T-helper 17 cell (primary cell): ENCODE results near the gene HEY2. TPM values are rescaled to one million over a fixed set of nuclear protein-coding genes. Genes with fewer than 3 reads are reported as not detected.

Experiments
- ATAC-seq: fragments of 150-1000 bp; cut with Tn5 transposase; 2 replicates; pipeline ENCODE4 v1.10.0; 2021; ENCODE audit warnings: mild to moderate bottlenecking, moderate library complexity
- DNase-seq, 3 donors: peaks; one replicate each; pipeline versions ENCODE4 v3.0.0 to v3.0.0-alpha.2; 2020 to 2021
- H3K9me3 ChIP-seq: one replicate; pipeline ENCODE4 v1.7.0; 2013; ENCODE audit warnings: low read length, mild to moderate bottlenecking; ENCODE audit not compliant: control insufficient read depth, poor library complexity, severe bottlenecking
- H3K27ac Mint-ChIP-seq: one replicate; pipeline ENCODE4 v1.8.0; 2022; ENCODE audit warnings: mild to moderate bottlenecking, moderate library complexity, mixed read lengths
- H3K27me3 Mint-ChIP-seq: one replicate; pipeline ENCODE4 v1.8.0; 2022; ENCODE audit warnings: mixed read lengths
- H3K36me3 Mint-ChIP-seq: one replicate; pipeline ENCODE4 v1.8.0; 2022; ENCODE audit warnings: low read depth, mixed read lengths
- H3K4me1 Mint-ChIP-seq: one replicate; pipeline ENCODE4 v1.8.0; 2022; ENCODE audit warnings: mild to moderate bottlenecking, mixed read lengths
- H3K4me3 Mint-ChIP-seq: one replicate; pipeline ENCODE4 v1.8.0; 2022; ENCODE audit warnings: mild to moderate bottlenecking, moderate library complexity, mixed read lengths
- total RNA-seq, 4 donors: library from RNA in 2 of 4; stranded (reverse) in 2 of 4; gene quantifications; one replicate each; pipeline ENCODE4 v1.2.3 and lab custom pipeline; 2022 to 2026

HEY2 gene
- total RNA-seq, 2 donors from 2014 or later, result 0.23 TPM; not detected in 1

GRCh38 chr6:125747589-125748405, 1.6 kb upstream of the HEY2 start:
- H3K4me1 Mint-ChIP-seq, result peaks cover 31% of the 10 kb centered on the region

GRCh38 chr6:125748406-125749172, 843 bp upstream of the HEY2 start:
- Mint-ChIP-seq H3K27ac (no peak overlapping the region), H3K4me1 (peaks cover 31% of the 10 kb centered on the region), H3K27me3 (peaks cover 56% of the 10 kb centered on the region), H3K36me3 (peaks cover 6% of the 10 kb centered on the region), H3K4me3 (peak overlapping the region; percentile 92)
- no peak for ATAC-seq
- DNase-seq, result no peak
- no peaks in the 10 kb centered on the region for H3K9me3 ChIP-seq

More at GRCh38 chr6:125747589-125748405, 1.6 kb upstream of the HEY2 start:
- Mint-ChIP-seq H3K27me3 (peaks cover 53% of the 10 kb centered on the region), H3K36me3 (peaks cover 6% of the 10 kb centered on the region), H3K27ac (no peak overlapping the region), H3K4me3 (peak overlapping the region; percentile 92)
- no peaks in the 10 kb centered on the region for H3K9me3 ChIP-seq
- ATAC-seq (peak; percentile 4), DNase-seq (peak in 1 of 3 donors; percentile 19)

DNA sequence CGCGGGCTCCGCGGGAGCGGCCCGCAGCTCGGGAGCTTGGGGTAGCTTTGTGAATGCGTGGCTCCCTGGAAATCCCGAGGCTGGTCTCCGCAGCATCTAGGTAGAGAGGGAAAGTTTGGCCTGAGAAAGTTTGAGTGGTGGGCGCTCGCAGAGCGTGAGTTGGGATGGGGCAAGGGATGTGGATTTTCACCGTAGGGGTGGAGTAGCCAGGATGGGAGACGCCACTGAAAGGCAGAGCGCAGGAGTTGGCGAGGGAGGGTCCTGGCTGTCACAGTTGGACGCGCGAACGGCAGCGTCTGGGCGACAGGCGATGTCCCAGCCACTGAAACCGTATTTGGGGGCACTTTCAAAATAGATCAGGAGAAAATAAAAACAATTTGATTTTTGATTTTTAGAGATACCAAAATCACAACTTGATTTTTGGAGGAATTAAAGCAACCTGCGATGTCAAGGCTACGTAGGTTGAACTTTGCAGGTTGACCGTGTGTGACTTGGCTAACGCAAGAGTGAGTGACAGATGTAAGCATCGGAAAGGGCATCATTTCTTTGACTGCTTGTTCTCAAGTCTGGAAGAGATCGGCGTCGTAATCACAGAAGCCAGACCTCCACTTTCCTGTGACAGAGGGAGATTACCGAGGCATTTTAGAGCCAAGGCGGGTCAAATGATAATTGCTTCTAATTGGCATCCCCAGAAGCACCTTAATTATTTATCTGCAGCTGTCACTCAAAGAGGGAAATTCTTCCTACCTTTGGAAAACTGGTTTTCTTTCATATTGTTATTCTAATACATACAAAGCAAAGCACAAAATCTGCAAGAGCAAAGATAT, 646 bp downstream of the HEY2 start:
- Mint-ChIP-seq H3K27ac (peak overlapping the region; percentile 54), H3K36me3 (peaks cover 6% of the 10 kb centered on the region), H3K4me1 (peaks cover 31% of the 10 kb centered on the region), H3K27me3 (peaks cover 56% of the 10 kb centered on the region), H3K4me3 (peak overlapping the region; percentile 92)
- DNase-seq (no peak), ATAC-seq (no peak)
- H3K9me3 ChIP-seq, result no peaks in the 10 kb centered on the region

- H3K27ac Mint-ChIP-seq, result peak overlapping the region; percentile 54
Measured at GRCh38 chr6:125750692-125751333, 1.4 kb downstream of the HEY2 start.

DNA sequence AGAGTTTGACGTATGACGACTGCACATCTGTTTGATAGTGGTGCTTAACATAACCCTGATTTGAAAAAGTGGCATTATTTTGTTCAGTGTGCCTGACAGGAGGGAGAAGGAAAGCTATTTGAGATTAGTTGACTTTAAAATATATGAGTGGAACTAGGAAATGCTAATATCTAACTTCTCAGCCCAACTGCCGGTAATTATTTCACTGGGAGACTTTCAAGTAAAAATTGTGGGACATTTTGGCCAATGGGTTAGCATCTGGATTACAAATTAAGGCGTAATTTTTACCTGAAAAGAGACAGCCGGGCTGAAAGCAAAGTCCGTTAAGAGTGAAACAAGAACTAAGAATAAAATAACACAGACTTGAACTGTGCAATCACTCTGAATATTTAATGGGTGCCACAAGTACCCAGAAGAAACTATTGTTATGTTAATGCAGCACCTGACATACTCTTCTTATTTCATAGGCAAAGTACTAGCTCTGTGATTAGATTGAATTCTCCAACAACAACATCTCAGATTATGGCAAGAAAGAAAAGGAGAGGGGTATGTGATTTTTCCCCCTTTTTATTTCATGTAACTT, 2.0 kb downstream of the HEY2 start:
- H3K27me3 Mint-ChIP-seq, result peaks cover 47% of the 10 kb centered on the region
- no peak overlapping the region for H3K27ac Mint-ChIP-seq
- ATAC-seq (no peak), DNase-seq (no peak)
- peaks cover 6% of the 10 kb centered on the region for H3K36me3 Mint-ChIP-seq
- no peaks in the 10 kb centered on the region for H3K9me3 ChIP-seq
- H3K4me3 Mint-ChIP-seq, result no peak overlapping the region
- peaks cover 27% of the 10 kb centered on the region for H3K4me1 Mint-ChIP-seq

More at GRCh38 chr6:125750692-125751333, 1.4 kb downstream of the HEY2 start:
- peaks cover 6% of the 10 kb centered on the region for H3K36me3 Mint-ChIP-seq
- peaks cover 31% of the 10 kb centered on the region for H3K4me1 Mint-ChIP-seq
- H3K27me3 Mint-ChIP-seq, result peaks cover 53% of the 10 kb centered on the region
- no peak for ATAC-seq
- H3K9me3 ChIP-seq, result no peaks in the 10 kb centered on the region
- no peak for DNase-seq
- H3K4me3 Mint-ChIP-seq, result peak overlapping the region; percentile 92

GRCh38 chr6:125752773-125753172, 3.3 kb downstream of the HEY2 start:
- ATAC-seq (no peak), DNase-seq (no peak)
- peaks cover 19% of the 10 kb centered on the region for H3K4me1 Mint-ChIP-seq
- H3K36me3 Mint-ChIP-seq, result peaks cover 6% of the 10 kb centered on the region
- no peak overlapping the region for H3K27ac Mint-ChIP-seq
- no peak overlapping the region for H3K4me3 Mint-ChIP-seq
- no peaks in the 10 kb centered on the region for H3K9me3 ChIP-seq
- H3K27me3 Mint-ChIP-seq, result peaks cover 46% of the 10 kb centered on the region

DNA sequence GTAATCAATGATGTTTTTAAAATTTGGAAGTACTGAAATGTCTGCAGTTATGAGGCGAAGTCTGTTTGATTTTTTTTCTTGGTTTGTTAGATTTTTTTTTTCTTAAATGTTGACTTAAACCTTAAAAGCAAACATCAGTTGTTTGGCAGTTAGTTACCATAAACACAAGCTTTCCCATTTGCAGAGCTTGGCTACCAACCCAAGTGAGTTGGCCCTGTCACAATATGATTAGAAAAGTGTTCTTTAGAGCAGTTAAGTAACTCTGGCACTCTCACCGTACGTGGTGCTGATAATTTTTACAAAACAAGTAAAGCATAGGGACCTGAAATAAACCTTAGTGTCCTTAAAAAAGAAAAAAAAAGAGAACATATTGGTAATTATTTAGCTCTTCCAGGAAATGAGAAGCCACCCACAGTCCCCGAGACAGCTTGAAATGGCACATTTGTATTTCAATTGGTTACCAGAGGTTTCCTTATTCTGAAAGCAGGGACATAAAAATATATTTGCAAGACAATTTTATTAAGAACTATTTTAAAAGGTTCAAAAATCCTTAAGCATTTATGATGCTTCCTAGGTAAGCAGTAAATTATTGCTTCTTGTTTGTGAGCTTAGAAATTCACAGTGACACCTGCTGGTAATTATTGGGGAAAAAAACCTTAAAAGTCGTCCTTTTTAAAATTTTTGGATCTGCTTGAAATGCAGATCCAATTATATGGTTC, 3.9 kb downstream of the HEY2 start:
- Mint-ChIP-seq H3K4me1 (peaks cover 19% of the 10 kb centered on the region), H3K27me3 (peaks cover 43% of the 10 kb centered on the region), H3K4me3 (no peak overlapping the region), H3K27ac (no peak overlapping the region), H3K36me3 (peaks cover 6% of the 10 kb centered on the region)
- no peaks in the 10 kb centered on the region for H3K9me3 ChIP-seq
- DNase-seq (no peak), ATAC-seq (no peak)

- Mint-ChIP-seq H3K4me3 (no peak overlapping the region), H3K27ac (no peak overlapping the region), H3K27me3 (peaks cover 39% of the 10 kb centered on the region), H3K36me3 (peaks cover 6% of the 10 kb centered on the region), H3K4me1 (peaks cover 15% of the 10 kb centered on the region)
- no peak for ATAC-seq
- H3K9me3 ChIP-seq, result no peaks in the 10 kb centered on the region
- DNase-seq, result no peak
Measured at GRCh38 chr6:125753937-125754259, 4.5 kb downstream of the HEY2 start.

GRCh38 chr6:125754566-125754965, 5.1 kb downstream of the HEY2 start:
- Mint-ChIP-seq H3K4me1 (peaks cover 15% of the 10 kb centered on the region), H3K36me3 (peaks cover 8% of the 10 kb centered on the region), H3K4me3 (no peak overlapping the region), H3K27me3 (peaks cover 46% of the 10 kb centered on the region), H3K27ac (no peak overlapping the region)
- no peaks in the 10 kb centered on the region for H3K9me3 ChIP-seq
- ATAC-seq (no peak), DNase-seq (no peak)

- Mint-ChIP-seq H3K4me1 (peaks cover 3% of the 10 kb centered on the region), H3K27ac (no peak overlapping the region), H3K27me3 (peaks cover 52% of the 10 kb centered on the region), H3K36me3 (peaks cover 7% of the 10 kb centered on the region), H3K4me3 (peak overlapping the region; percentile 3)
- ATAC-seq (no peak), DNase-seq (no peak)
- no peaks in the 10 kb centered on the region for H3K9me3 ChIP-seq
Measured at GRCh38 chr6:125759184-125759902, 9.9 kb downstream of the HEY2 start.

- DNase-seq, result no peak
- peaks cover 59% of the 10 kb centered on the region for H3K27me3 Mint-ChIP-seq
- H3K4me1 Mint-ChIP-seq, result peaks cover 4% of the 10 kb centered on the region
- H3K4me3 Mint-ChIP-seq, result no peak overlapping the region
- no peak overlapping the region for H3K27ac Mint-ChIP-seq
- no peaks in the 10 kb centered on the region for H3K9me3 ChIP-seq
- no peak for ATAC-seq
- peaks cover 7% of the 10 kb centered on the region for H3K36me3 Mint-ChIP-seq
Measured at GRCh38 chr6:125759959-125760457, 10.6 kb downstream of the HEY2 start.
